ENCODE results near the gene IGFBP5. TPM values are rescaled to one million over a fixed set of nuclear protein-coding genes. Genes with fewer than 3 reads are reported as not detected.

The IGFBP5 gene
- total and polyA plus RNA-seq, 10 of the 15 experiments (the other 5 are each of a cell fraction or from before 2014, with no cell fraction given) = 2.8 TPM; not detected in 9

DNA sequence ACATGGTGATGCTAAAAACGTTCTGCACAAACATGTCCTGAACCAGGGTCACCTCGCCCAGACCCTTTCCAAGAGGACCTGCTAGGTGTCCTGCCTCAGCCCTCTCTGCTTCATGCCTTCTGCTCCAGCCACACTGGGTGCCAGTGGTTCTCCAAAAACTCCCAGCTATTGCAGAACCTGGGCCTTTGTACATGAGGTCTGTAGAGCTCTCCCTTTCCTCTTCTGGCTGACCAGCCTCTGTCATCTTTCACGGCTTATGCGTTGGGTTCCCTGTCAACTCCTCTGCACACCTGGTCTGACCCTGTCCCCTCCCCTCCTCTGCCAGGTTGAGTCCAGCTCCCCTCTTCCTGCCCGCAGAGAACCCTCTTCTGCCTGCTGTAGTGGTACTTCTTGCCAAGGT is 35.5 kb upstream of the IGFBP5 start:
- RAD21 ChIA-PET (ENCODE audit: unreplicated experiment) = no interaction called here
- H3K4me3 ChIP-seq = no peak overlapping the region
- H3K27me3 ChIP-seq (replicated peaks in 1 of 2; ENCODE audit: control insufficient read depth in 2 of 2, insufficient read depth in 2 of 2, low read length in 1 of 2) = peaks cover 0 to 5% of the 10 kb centered on the region in 2 experiments; a peak in 1 of 4 replicates
- DNase-seq (ENCODE audit: low read depth, low spot score) = no peak
- SMC1A ChIA-PET (ENCODE audit: uncharacterized antibody, unreplicated experiment) = no interaction called here
- intact Hi-C loops (cut with micrococcal nuclease; ENCODE audit: unreplicated experiment) (no loop called here), in situ Hi-C loops (cut with MboI) (no loop called here)
- H2AFZ ChIP-seq (ENCODE audit: control insufficient read depth, low read depth, low read length) = no peak overlapping the region
- TF ChIP-seq, protein P1, sequence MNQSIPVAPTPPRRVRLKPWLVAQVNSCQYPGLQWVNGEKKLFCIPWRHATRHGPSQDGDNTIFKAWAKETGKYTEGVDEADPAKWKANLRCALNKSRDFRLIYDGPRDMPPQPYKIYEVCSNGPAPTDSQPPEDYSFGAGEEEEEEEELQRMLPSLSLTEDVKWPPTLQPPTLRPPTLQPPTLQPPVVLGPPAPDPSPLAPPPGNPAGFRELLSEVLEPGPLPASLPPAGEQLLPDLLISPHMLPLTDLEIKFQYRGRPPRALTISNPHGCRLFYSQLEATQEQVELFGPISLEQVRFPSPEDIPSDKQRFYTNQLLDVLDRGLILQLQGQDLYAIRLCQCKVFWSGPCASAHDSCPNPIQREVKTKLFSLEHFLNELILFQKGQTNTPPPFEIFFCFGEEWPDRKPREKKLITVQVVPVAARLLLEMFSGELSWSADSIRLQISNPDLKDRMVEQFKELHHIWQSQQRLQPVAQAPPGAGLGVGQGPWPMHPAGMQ (IDR thresholded peaks at IDR 0.05; ENCODE audit: borderline replicate concordance) = no peak
- TF ChIP-seq SP1 (IDR thresholded peaks at IDR 0.05; ENCODE audit: low read depth, low read length) (no peak), TBL1XR1 (IDR thresholded peaks at IDR 0.05; ENCODE audit: low read depth, low read length) (no peak), RAD21 (IDR thresholded peaks at IDR 0.05; ENCODE audit: insufficient read depth, low read depth, low read length) (no peak), FOS (IDR thresholded peaks at IDR 0.05; ENCODE audit: borderline replicate concordance, extremely low read depth, insufficient read length) (no peak), FOXM1 (IDR thresholded peaks at IDR 0.05; ENCODE audit: low read depth, low read length) (no peak), SRF (IDR thresholded peaks at IDR 0.05; ENCODE audit: low read depth in 2 of 2, low read length in 2 of 2) (no peak), IKZF2 (IDR thresholded peaks at IDR 0.05) (no peak), TAF1 (IDR thresholded peaks at IDR 0.05; ENCODE audit: borderline replicate concordance, low read depth, low read length) (no peak)
- TF ChIP-seq, protein P2, sequence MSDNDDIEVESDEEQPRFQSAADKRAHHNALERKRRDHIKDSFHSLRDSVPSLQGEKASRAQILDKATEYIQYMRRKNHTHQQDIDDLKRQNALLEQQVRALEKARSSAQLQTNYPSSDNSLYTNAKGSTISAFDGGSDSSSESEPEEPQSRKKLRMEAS (IDR thresholded peaks at IDR 0.05; ENCODE audit: low read depth, low read length) = no peak
- POLR2A ChIA-PET = no interaction called here
- H3K4me1 ChIP-seq (ENCODE audit: control insufficient read depth, insufficient read depth, low read length) = no peaks in the 10 kb centered on the region
- no peak overlapping the region for H3K27ac ChIP-seq (ENCODE audit: control insufficient read depth, insufficient read depth)
- H3K79me2 ChIP-seq (ENCODE audit: control insufficient read depth, insufficient read depth, low read length) = no peaks in the 10 kb centered on the region
- CTCF ChIA-PET = no interaction called here
- H4K20me1 ChIP-seq (ENCODE audit: control insufficient read depth, insufficient read depth) = no peaks in the 10 kb centered on the region
- no peak overlapping the region for H3K4me2 ChIP-seq (ENCODE audit: control insufficient read depth, insufficient read depth)
- no TSS peak for BruUV-seq (replicated peaks)
- H3K9me3 ChIP-seq (replicated peaks; ENCODE audit: control insufficient read depth, insufficient read depth, low read length) = no peaks in the 10 kb centered on the region
- 26% methylated on average over 5 of the region's 5 CpGs for WGBS (ENCODE audit: insufficient coverage, insufficient replicate concordance, low lambda C conversion rate, missing lambda C conversion rate)
- H3K36me3 ChIP-seq (ENCODE audit: control insufficient read depth in 2 of 2, insufficient read depth in 2 of 2, low read length in 1 of 2) = no peaks in the 10 kb centered on the region
- no peak for ATAC-seq
- FAIRE-seq = no peak
- H3K9ac ChIP-seq (ENCODE audit: control insufficient read depth, insufficient read depth, low read length) = no peak overlapping the region

Data from GM12878 (cell line).